ENCODE data around the gene ORAI2.
"Not testable (repeated sequence)": the region's sequence is repeated elsewhere in the genome, so short reads cannot be mapped to it uniquely, and the experiment has no call there.

The ORAI2 gene

DNA sequence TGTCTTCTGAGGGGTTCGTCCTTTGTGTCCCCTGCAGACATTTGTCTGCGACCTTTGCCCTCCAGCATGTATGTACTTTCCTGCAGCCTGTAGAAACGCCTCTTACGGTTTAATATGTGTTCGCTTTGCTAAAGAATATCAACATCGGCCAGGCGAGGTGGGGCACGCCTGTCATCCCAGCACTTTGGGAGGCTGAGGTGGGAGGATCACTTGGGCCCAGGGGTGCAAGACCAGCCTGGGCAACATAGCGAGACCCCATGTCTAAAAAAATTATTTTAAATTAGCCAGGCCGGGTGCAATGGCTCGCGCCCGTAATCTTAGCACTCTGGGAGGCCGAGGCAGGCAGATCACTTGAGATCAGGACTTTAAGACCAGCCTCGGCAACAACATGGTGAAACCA, 15.8 kb downstream of the ORAI2 start:
- DNase-seq: no peak

DNA sequence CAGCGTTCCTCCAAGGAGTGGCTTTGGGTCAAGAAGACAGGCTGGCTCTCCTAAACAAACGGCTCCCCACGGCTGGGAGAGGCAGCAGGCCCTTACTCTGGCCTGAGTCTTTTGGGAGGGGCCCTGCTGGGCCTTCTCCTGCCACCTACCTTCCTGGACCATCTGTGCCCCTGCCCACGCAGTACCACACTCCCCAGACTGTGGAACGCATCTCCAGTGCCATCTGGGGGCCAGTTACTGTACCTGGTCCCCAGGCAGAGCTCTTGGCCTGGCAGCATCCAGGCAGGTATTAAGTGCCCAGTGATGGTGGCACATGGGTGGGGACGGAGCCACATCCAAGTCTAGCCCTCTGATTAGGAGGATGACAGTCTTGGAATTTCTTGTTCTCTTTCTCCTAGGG, 16.9 kb downstream of the ORAI2 start:
- no peak for DNase-seq

DNA sequence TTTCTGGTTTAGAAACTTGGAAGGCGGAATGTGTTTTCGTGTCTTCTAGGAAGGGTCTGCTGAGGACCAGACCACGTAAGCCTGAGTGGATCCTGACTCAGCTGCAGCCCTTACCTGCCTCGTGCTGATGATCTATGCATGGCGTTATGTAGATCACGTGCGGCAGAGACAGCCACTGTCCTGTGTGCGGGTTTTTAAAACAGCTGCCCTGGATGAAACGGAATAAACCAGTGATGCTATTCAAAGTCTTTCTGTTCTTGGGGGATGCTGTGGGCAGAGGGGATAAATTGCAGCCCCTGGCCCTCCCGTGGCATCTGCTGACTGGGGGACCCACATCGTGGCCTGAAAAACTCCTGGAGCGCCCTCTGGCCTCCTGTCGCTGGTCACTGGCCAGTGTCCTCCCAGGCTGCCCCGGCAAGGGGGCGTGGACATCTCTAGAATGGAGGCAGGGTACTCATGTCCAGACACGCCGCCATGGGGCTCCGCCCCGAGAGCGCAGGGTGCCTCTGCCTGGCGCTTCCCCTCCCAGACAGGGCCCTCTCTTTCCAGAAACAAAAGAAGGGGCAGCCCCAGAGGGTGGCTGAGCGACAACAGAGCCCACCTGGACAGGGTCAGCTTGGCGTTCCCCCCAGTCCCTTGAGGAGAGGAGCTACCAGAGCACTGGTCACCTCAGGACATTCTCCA, 18.1 kb downstream of the ORAI2 start:
- DNase-seq: no peak

DNA sequence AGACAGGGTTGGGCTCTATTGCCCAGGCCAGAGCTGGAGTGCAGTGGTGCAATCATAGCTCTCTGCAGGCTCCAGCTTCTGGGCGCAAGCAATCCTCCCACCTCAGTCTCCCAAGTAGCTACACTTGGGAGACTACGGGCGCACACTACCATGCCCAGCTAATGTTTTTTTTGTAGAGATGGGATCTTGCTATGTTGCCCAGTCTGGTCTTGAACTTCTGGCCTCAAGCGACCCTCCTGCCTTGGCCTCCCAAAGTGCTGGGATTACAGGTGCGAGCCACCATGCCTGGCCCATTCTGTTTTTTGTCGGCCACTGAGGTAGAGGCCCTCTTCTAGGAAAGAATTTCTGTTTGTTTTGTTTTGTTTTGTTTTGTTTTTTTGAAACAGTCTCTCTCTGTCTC, 19.1 kb downstream of the ORAI2 start:
- DNase-seq: no peak

DNA sequence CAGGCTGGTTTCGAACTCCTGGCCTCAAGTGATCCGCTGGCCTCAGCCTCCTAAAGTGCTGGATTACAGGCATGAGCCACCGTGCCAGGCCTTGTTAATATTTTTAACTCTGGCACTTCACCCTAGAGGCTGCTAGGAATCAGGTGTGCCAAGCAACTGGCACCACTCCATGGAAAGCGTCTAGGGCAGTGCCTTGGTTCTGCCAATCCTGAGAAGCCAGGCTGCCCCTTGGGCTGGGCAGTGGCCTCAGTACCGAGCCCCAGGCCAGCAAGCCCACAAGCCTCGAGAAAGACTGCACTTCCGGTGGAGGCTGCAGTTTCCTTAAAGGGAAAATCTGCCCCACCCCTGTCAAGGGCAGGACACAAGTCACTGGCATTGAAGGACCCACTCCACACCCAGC, 19.9 kb downstream of the ORAI2 start:
- DNase-seq: no peak

DNA sequence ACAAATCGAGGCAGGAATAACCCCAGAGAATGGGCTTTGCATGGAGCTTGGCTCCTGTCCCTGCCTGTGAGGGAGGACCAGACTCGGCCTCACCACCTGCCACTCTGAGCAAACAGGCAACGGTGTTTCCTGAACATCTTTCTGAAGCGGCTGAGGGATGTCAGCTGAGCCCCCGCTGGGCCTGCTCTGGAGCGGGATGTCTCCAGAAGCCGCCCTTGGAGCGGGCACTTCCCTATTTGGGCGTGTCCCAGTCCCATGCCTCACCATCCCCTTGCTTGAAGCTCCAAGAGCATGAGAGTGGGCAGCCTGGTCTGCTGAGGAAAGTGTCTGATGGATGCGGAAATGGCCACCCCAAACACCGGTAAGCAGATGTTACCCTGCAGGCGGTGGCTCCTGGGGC, 21.1 kb downstream of the ORAI2 start:
- DNase-seq: no peak

DNA sequence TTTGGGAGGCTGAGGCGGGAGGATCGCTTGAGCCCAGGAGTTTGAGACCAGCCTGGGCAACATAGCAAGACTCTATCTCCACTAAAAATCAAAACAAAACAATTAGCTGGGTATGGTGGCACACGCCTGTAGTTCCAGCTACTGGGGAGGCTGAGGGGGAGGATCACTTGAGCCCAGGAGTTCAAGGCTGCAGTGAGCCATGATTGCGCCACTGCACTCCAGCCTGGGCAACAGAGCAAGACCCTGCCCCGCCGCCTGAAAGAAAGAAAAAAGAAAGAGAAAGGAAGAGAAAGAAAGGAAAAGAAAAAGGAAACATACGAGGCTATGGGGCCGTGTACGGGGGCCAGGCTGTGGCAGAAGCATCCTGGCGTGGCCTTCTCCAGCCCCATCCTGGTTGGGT, 21.6 kb downstream of the ORAI2 start:
- DNase-seq: not testable (repeated sequence)

DNA sequence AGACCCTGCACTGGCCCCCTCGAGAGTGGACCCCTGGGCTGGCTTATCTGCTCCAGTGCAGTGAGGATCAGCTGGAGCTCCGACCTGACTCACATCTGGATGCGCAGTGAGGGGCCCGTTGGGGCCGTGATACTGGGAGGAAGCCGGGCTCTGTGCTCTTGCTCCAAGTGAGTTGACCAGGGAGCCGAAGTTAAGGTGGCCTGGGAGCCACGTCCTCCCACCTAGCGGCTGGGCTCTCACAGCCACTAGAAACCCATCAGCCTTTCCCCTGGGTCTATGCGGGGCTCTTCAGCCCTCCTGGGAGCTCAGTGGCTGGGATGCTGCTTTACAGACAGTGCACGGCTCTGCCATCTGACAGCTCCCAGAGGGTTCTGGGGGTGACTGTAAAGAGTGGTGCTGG, 22.2 kb downstream of the ORAI2 start:
- DNase-seq: no peak

DNA sequence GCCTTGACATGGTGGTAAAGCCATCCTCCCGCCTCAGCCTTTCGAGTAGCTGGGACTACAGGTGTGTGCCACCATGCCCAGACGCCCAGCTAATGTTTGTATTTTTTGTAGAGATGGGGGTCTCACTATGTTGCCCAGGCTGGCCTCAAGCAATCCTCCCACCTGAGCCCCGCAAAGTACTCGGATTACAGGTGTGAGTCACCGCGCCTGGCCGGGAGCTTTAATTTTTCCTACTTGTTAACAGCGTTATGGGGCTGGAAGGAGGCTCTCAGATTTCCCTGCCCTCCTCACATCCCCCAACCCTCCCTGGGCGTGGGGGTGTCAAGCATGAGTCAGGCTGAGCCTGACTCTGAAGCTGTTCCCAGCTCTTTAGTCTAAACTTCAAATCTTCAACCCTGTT, 23.0 kb downstream of the ORAI2 start:
- peak; percentile 69 for DNase-seq

DNA sequence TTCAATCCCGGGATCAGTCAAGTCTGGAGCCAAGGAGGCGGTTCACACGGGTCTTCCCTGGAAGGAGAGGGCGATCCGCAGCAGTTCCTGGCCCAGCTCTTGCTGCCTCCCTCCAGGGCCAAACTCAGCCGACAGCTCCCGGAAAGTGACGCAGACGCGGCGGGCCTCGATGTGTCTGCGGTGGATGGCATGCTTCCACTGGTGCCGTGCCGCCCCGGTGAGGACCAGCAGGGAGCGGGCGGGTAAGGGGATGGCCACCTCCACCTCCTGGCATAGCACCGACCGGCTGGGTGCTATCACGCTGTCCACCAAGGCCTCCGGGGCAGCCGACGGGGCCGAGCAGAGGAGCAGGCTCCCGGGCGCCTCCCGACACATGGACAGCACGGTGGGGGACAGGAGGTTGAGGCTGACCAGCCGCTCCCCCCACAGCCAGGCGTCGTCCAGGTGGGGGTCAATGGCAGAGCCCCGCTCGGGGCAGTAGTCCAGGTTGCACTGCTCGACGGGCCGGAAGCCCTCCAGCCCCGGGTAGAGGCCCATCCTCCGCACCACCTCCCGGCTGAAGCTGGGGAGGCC, 24.1 kb downstream of the ORAI2 start:
- DNase-seq: no peak

DNA sequence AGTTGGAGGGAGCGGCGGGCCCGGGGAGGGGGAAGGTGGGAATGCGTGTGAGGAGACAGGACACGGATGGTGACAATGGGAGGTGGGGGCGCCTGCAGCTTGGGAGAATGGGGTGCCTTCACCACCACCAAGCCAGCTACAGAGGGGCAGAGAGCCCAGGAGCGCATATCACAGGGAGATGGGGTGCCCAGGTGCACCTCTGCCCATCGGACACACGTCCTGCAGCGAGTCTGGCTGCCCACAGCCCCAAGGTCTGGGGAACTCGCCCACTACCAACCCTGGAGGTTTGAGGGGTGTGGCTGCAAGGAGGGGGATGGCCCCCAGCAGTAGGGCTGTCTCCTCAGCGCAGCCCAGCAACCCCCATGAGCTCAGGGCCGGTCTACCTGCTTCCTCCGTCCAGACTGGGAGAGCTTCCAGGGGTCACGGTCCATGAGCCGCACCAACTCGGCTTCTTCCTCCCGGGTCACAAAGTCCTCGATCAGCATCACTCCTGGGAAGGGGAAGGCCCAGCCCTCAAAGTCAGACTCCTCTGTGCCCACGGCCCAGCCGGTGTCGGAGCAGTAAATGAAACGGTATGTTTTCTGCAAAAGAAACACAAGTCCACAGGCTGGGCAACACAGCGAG, 26.0 kb downstream of the ORAI2 start:
- DNase-seq: no peak

DNA sequence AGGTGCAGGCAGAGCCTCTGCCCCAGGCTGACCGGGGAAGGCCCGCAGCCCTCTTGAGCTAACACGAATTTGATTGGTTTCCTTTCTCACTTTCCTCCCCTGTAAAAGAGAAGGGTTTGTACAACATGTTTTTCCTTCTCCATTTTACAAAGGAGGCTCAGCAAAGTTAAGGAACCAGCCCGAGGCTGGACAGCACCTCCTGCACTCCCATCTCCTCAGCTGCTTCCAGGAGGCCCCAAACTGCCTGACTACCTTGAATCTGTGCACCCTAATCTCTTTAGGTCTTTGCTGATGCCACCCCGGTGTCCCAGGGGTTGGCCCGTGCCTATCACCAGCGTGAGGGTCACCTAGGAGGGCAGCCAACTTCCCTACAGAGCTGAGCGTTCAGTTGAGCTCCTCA, 27.1 kb downstream of the ORAI2 start:
- no peak for DNase-seq

DNA sequence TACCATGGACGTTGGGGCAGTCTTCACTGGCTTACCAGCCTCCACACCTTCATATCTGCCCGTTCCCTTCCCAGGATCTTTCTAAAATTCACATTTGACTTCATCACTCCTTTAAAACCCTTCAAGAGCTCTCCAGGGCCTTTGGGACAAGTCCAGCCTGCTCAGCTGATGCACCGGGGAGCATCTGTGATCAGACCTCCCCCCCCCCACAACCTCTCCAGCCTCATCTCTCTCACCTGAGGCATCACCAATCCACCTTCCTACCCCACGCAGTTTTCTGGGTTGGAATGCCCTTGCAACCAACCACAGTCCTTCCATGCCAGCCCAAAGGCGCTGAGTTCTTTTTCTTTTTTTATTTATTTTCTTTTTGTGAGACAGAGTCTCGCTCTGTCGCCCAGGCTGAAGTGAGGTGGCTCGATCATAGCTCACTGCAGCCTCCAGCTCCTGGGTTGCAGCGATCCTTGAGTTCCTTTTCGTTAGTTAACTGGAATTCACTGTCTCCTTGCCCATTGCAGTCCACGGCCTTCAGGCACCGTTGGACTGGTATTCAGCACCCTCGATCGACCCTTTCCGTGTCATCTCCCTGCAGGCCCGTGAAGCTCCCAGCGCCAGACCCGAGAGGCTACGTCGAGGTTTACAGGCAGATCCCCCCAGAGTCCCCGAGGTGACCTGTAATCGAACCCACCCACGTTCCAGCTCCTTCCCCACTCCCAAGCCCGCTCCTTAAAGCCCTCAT, 30.6 kb downstream of the ORAI2 start:
- DNase-seq: no peak

DNA sequence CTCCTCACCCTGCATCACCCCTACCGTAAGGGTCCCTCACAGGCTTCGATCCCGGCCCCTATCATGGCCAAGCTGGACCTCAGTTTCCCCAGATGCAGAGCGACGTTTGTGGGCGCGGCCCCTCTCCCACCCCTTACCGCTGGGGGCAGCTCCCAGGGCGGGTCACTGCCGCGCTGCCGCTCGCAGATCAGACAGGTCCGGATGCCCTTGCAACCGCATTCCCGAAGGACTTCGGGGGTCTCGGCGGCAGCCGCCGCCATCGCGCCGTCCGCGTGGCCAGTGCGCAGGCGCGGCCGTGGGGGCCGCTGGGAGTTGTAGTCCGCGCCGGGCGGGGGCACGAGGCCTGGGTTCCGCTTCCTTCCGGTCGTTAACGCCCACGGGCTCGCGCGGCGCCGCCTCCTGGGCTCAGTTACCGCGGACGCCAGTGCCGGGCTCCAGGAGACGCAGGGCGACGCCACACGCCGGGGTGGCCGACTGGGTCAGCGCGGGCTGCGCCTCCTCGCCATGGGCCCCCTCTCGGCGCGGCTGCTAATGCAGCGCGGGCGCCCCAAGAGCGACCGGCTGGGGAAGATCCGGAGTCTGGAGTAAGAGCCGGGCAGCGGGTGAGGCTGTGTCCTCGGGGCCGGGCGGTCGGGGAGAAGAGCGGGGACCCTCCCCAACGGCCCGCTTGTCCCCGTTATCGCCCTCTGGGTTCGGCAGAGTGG, 31.4 kb downstream of the ORAI2 start, which contains the start of the genes ALKBH4 and LRWD1:
Gene ALKBH4 (minus strand): TSS at position 287 of the 704 bp plus-strand sequence. CDS start 27 bp downstream, at position 260.
Gene LRWD1 (plus strand): TSS at position 408 of the 704 bp plus-strand sequence. CDS start 97 bp downstream, at position 505.
- peak; percentile 90 for DNase-seq

DNA sequence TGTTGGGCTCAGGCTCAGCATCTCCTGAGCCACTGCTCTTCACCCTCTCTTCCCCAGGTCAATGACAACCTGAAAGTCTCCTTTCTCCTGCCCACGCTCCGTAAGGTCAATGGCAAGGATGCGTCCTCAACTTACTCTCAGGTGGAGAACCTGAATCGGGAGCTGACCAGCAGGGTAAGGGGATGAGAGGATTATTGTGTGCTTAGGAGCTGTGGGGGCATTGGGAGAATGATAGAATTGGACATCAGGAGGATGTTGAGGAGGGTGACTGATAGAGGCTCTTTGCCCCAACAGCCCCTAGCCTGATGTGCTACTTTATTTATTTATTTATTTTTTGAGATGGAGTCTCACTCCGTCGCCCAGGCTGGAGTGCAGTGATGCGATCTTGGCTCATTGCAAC, 32.7 kb downstream of the ORAI2 start:
- no peak for DNase-seq

DNA sequence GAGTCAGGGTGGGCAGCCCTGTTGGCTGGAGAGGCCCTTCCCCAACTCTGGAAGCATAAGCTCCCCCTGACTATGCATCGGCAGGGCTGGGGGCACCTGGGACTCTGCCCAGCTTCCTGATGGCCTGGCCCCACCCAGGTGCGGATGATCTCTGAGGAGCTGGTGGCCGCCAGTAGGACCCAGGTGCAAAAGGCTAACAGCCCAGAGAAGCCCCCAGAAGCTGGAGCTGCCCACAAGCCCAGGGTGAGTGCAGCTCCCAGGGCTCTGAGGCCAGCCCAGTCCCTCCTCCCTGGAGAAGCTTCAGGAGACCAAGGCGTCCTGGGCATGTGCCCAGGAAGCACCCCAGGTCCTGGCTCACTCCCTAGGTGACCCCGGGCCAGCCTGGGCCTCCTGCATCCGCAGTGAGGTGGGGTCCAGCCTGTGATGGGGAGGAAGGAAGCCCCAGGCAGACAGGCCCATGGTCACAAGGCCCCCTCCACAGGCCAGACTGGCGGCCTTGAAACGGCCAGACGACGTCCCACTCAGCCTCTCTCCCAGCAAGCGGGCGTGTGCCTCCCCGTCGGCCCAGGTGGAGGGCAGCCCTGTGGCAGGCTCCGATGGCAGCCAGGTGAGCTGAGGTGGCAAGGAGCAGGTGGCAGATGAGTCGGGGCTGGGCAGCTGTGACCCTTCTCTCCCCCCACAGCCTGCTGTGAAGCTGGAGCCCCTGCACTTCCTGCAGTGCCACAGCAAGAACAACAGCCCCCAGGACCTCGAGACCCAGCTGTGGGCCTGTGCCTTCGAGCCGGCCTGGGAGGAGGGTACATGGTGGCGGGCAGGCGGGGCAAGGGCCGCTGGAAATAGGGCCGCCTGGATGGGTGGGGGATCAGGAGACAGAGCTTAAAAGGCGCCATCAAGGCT, 34.5 kb downstream of the ORAI2 start:
- no peak for DNase-seq

DNA sequence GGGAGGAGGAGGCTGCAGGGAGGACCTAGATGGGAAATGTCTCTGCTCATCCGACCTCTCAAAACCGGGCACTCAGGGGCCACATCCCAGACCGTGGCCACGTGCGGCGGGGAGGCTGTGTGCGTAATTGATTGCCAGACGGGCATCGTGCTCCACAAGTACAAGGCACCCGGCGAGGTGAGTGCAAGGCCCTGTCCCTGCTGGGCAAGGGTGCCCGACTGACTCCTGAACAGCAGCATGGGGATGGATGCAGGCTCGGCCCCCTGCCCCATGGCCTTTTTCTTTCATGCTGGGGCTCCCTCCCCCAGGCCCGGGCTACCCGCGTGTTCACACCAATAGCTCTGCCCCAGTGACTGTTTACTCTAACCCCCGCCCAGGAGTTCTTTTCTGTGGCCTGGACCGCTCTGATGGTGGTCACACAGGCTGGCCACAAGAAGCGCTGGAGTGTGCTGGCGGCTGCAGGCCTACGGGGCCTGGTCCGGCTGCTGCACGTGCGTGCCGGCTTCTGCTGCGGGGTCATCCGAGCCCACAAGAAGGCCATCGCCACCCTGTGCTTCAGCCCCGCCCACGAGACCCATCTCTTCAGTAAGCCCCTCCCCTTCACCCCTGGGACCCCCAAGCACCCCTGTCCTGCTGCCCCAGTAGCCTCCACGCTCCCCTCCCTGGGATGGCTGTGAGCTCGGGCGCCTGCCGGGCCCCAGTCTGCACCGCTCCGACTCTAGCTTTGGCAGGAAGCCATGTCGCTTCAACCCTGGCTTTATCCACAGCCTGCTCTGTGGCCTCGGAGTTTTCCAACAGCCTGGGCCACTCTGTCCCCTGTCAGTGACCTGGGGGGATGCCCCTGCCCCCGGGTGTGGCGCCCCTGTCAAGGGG, 35.3 kb downstream of the ORAI2 start:
- no peak for DNase-seq

DNA sequence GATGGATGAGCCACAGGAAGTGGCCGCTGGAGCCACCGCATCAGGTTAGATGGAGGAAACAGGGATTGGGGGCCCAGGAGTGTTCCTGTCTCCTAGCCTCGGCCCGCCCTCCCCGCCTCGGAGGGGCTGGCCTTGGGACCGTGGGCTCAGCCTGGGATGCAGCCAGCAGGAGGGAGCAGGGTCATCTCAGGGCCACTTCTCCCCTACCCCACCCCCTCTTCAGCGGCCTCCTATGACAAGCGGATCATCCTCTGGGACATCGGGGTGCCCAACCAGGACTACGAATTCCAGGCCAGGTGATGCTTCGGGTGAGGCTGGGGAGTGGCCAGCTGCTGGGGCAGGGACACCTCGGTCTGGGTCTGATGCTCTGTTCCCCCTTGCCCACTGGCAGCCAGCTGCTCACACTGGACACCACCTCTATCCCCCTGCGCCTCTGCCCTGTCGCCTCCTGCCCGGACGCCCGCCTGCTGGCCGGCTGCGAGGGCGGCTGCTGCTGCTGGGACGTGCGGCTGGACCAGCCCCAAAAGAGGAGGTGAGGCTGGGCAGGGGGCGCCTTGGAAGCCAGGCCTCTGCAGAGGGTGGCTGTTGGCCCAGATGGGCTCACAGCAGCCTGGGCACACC, 36.1 kb downstream of the ORAI2 start:
- DNase-seq: no peak

DNA sequence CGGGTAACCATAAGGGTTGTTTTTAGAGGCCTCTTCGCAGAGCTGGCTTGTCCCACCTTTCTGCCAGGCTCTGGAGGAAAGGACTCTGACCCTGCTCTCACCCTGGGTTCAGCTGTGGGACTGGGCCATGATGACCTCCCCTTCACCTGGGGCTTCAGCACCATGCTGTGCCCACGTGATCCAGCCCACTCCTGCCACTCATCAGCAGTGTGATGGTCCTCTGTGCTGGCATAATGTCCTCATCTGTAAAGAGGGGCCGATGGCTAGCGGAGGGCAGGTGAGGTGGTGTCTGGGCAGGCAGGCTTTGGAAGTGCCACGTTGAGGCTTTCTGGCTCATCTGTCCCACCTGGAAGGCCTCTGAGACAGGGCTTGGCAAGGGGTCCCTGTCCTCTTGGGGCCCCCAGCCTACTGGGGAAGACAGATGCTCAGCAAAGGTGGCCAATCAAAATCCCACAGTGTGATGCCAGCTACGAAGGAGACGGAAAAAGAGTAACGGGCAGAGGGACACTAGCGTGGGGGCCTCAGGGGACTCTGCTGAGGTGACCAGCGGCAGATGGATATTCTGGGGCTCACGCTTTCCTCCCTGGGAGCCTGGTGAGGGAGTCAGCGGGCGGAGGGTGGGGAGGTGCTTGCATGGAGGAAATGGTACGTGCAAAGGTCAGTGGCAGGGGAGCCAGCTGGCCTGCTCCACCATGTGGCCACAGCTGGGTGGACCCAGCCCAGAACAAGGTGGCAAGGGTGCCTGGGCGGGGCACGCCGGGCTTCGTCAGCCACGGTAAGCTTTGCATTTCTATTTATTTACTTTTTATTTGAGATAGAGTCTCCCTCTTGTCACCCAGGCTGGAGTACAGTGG, 36.8 kb downstream of the ORAI2 start:
- no peak for DNase-seq

DNA sequence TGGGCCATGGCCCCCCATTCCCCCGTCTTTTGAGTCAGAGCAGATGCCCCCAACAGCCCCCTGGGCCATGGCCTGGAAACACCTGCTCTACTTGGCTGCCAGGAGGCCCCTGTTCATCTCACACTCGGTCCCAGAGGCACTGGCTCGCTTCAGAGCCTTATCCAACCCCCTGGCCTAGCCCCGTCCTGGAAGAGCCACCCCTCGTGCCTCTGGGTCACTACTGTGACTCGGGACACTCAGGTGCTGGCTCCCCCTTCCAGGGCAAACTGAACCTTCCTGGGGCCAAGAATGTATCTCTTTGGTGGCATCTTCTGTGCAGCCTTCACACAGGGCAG, 38.4 kb downstream of the ORAI2 start:
- DNase-seq: no peak

Measured in fibroblast of skin of right quadriceps (primary cell).